ENCODE results near the gene SAMM50.

The SAMM50 gene

GRCh38 chr22:44000123-44000522 lies 44.9 kb downstream of the SAMM50 start:
- TF ChIP-seq CTCF (IDR thresholded peaks at IDR 0.05; ENCODE audit: insufficient read depth, low read length, poor library complexity, severe bottlenecking) (no peak), EZH2phosphoT487 (conservative IDR thresholded peaks at IDR 0.05; ENCODE audit: low read length) (no peak)
- Histone ChIP-seq H3K9me2 (replicated peaks; ENCODE audit: insufficient read depth, low read length) (no peaks in the 10 kb centered on the region), H3K9me3 (ENCODE audit: insufficient read depth, low read length) (no peaks in the 10 kb centered on the region), H3K79me2 (ENCODE audit: insufficient read depth, low read length) (no peaks in the 10 kb centered on the region), H3K36me3 (ENCODE audit: low read length) (no peaks in the 10 kb centered on the region), H3K27me3 (ENCODE audit: low read length) (no peaks in the 10 kb centered on the region), H4K20me1 (ENCODE audit: low read depth, low read length) (no peaks in the 10 kb centered on the region), H3K27ac (ENCODE audit: low read depth, low read length) (no peak overlapping the region), H2AFZ (ENCODE audit: low read depth, low read length, severe bottlenecking) (no peak overlapping the region), H3F3A (ENCODE audit: insufficient read depth) (no peaks in the 10 kb centered on the region), H3K4me3 (ENCODE audit: insufficient read depth, low read length, poor library complexity, severe bottlenecking) (no peak overlapping the region), H3K9ac (ENCODE audit: low read length) (no peak overlapping the region), H3K4me2 (ENCODE audit: low read depth, low read length, poor library complexity, severe bottlenecking) (no peak overlapping the region)

GRCh38 chr22:44001521-44001920 lies 46.3 kb downstream of the SAMM50 start:
- Histone ChIP-seq H3K27ac (ENCODE audit: low read depth, low read length) (no peak overlapping the region), H3K9me2 (replicated peaks; ENCODE audit: insufficient read depth, low read length) (no peaks in the 10 kb centered on the region), H3K27me3 (ENCODE audit: low read length) (no peaks in the 10 kb centered on the region), H2AFZ (ENCODE audit: low read depth, low read length, severe bottlenecking) (no peak overlapping the region), H3K36me3 (ENCODE audit: low read length) (no peaks in the 10 kb centered on the region), H3K4me3 (ENCODE audit: insufficient read depth, low read length, poor library complexity, severe bottlenecking) (no peak overlapping the region), H3K9me3 (ENCODE audit: insufficient read depth, low read length) (no peaks in the 10 kb centered on the region), H3K79me2 (ENCODE audit: insufficient read depth, low read length) (no peaks in the 10 kb centered on the region), H3F3A (ENCODE audit: insufficient read depth) (no peaks in the 10 kb centered on the region), H3K4me2 (ENCODE audit: low read depth, low read length, poor library complexity, severe bottlenecking) (no peak overlapping the region), H4K20me1 (ENCODE audit: low read depth, low read length) (no peaks in the 10 kb centered on the region), H3K9ac (ENCODE audit: low read length) (no peak overlapping the region)
- no peak for TF ChIP-seq CTCF (IDR thresholded peaks at IDR 0.05; ENCODE audit: insufficient read depth, low read length, poor library complexity, severe bottlenecking)
- TF ChIP-seq EZH2phosphoT487 (conservative IDR thresholded peaks at IDR 0.05; ENCODE audit: low read length) = no peak

DNA sequence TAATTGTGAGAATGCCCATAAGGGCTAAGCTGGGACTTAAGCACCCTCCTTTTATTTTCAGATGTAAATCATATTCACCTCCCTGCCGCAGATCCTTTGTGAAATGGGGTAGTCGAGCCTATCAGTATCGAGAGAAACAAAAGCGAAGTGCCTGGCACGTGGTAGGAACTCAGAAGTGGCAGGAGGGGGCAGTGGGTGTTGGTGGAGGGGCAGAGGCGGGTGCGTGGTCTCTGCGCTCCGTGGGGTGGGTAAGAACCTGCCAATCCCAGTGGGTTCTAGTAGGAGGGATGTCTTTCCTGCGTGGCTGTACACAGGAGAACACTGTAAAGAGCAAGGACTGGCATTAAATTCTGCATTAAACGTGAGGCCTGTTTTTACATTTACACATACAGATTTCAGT lies 47.1 kb downstream of the SAMM50 start:
- Histone ChIP-seq H3F3A (ENCODE audit: insufficient read depth) (no peaks in the 10 kb centered on the region), H3K36me3 (ENCODE audit: low read length) (no peaks in the 10 kb centered on the region), H3K27me3 (ENCODE audit: low read length) (no peaks in the 10 kb centered on the region), H3K4me2 (ENCODE audit: low read depth, low read length, poor library complexity, severe bottlenecking) (no peak overlapping the region), H3K9ac (ENCODE audit: low read length) (no peak overlapping the region), H3K9me3 (ENCODE audit: insufficient read depth, low read length) (no peaks in the 10 kb centered on the region), H4K20me1 (ENCODE audit: low read depth, low read length) (no peaks in the 10 kb centered on the region), H3K27ac (ENCODE audit: low read depth, low read length) (no peak overlapping the region), H3K9me2 (replicated peaks; ENCODE audit: insufficient read depth, low read length) (no peaks in the 10 kb centered on the region), H3K4me3 (ENCODE audit: insufficient read depth, low read length, poor library complexity, severe bottlenecking) (no peak overlapping the region), H3K79me2 (ENCODE audit: insufficient read depth, low read length) (no peaks in the 10 kb centered on the region), H2AFZ (ENCODE audit: low read depth, low read length, severe bottlenecking) (no peak overlapping the region)
- TF ChIP-seq CTCF (IDR thresholded peaks at IDR 0.05; ENCODE audit: insufficient read depth, low read length, poor library complexity, severe bottlenecking) (no peak), EZH2phosphoT487 (conservative IDR thresholded peaks at IDR 0.05; ENCODE audit: low read length) (no peak)

GRCh38 chr22:44002997-44003396 lies 47.8 kb downstream of the SAMM50 start:
- Histone ChIP-seq H3K27me3 (ENCODE audit: low read length) (no peaks in the 10 kb centered on the region), H3K4me2 (ENCODE audit: low read depth, low read length, poor library complexity, severe bottlenecking) (no peak overlapping the region), H3F3A (ENCODE audit: insufficient read depth) (no peaks in the 10 kb centered on the region), H4K20me1 (ENCODE audit: low read depth, low read length) (no peaks in the 10 kb centered on the region), H3K9me3 (ENCODE audit: insufficient read depth, low read length) (no peaks in the 10 kb centered on the region), H3K4me3 (ENCODE audit: insufficient read depth, low read length, poor library complexity, severe bottlenecking) (no peak overlapping the region), H3K36me3 (ENCODE audit: low read length) (no peaks in the 10 kb centered on the region), H3K27ac (ENCODE audit: low read depth, low read length) (no peak overlapping the region), H3K9ac (ENCODE audit: low read length) (no peak overlapping the region), H2AFZ (ENCODE audit: low read depth, low read length, severe bottlenecking) (no peak overlapping the region), H3K9me2 (replicated peaks; ENCODE audit: insufficient read depth, low read length) (no peaks in the 10 kb centered on the region), H3K79me2 (ENCODE audit: insufficient read depth, low read length) (no peaks in the 10 kb centered on the region)
- TF ChIP-seq EZH2phosphoT487 (conservative IDR thresholded peaks at IDR 0.05; ENCODE audit: low read length) (no peak), CTCF (IDR thresholded peaks at IDR 0.05; ENCODE audit: insufficient read depth, low read length, poor library complexity, severe bottlenecking) (no peak)

All from SU-DHL-6 (cell line).